ENCODE measurements around the gene TAP1.

Gene TAP1

GRCh38 chr6:32844839-32845383, 8.6 kb downstream of the TAP1 start:
- TF ChIP-seq CTCF (IDR thresholded peaks at IDR 0.05; ENCODE audit: low read depth, low read length), result no peak
- peak overlapping the region; percentile 83 for H3K4me3 ChIP-seq (ENCODE audit: low read depth, low read length)
- DNase-seq (ENCODE audit: low read depth, low spot score), result no peak

GRCh38 chr6:32843979-32844838, 9.3 kb downstream of the TAP1 start, which contains the start of gene PSMB8:
Gene PSMB8, minus strand, starts transcription at chr6:32844047. Its CDS starts 51 bp downstream, at chr6:32843996.
- in situ Hi-C loops (cut with HindIII; ENCODE audit: low sequenced_read_pairs), result loop anchor here (10.0 kb wide), 1 partner anchor 131 kb away; no protein-coding TSS in a partner anchor
- H3K4me3 ChIP-seq (ENCODE audit: low read depth, low read length), result peak within 1 kb of the TSS; percentile 83

More at GRCh38 chr6:32844839-32845383, 8.6 kb downstream of the TAP1 start:
- in situ Hi-C loops (cut with HindIII; ENCODE audit: low sequenced_read_pairs), result loop anchor here (10.0 kb wide), 1 partner anchor 130 kb away; no protein-coding TSS in a partner anchor

GRCh38 chr6:32843331-32843978, 10.0 kb downstream of the TAP1 start:
- TF ChIP-seq CTCF (IDR thresholded peaks at IDR 0.05; ENCODE audit: low read depth, low read length), result no peak
- in situ Hi-C loops (cut with HindIII; ENCODE audit: low sequenced_read_pairs), result loop anchor here (10.0 kb wide), 1 partner anchor 131 kb away; no protein-coding TSS in a partner anchor
- DNase-seq (ENCODE audit: low read depth, low spot score), result peak; percentile 5
- H3K4me3 ChIP-seq (ENCODE audit: low read depth, low read length), result peak overlapping the region; percentile 83

More at GRCh38 chr6:32843979-32844838, 9.3 kb downstream of the TAP1 start, which contains the start of gene PSMB8:
- TF ChIP-seq CTCF (IDR thresholded peaks at IDR 0.05; ENCODE audit: low read depth, low read length), result peak; percentile 29
- DNase-seq (ENCODE audit: low read depth, low spot score), result peak; percentile 91

GRCh38 chr6:32842690-32843089, 10.8 kb downstream of the TAP1 start:
- no peak for TF ChIP-seq CTCF (IDR thresholded peaks at IDR 0.05; ENCODE audit: low read depth, low read length)
- DNase-seq (ENCODE audit: low read depth, low spot score), result no peak
- H3K4me3 ChIP-seq (ENCODE audit: low read depth, low read length), result no peak overlapping the region
- in situ Hi-C loops (cut with HindIII; ENCODE audit: low sequenced_read_pairs), result loop anchor here (10.0 kb wide), 1 partner anchor 132 kb away; no protein-coding TSS in a partner anchor

- H3K4me3 ChIP-seq (ENCODE audit: low read depth, low read length), result no peak overlapping the region
- in situ Hi-C loops (cut with HindIII; ENCODE audit: low sequenced_read_pairs), result loop anchor here (10.0 kb wide), 1 partner anchor 133 kb away; no protein-coding TSS in a partner anchor
- TF ChIP-seq CTCF (IDR thresholded peaks at IDR 0.05; ENCODE audit: low read depth, low read length), result no peak
- DNase-seq (ENCODE audit: low read depth, low spot score), result no peak
Observed at GRCh38 chr6:32842021-32842650, 11.4 kb downstream of the TAP1 start.

Measured in astrocyte of the spinal cord (primary cell).